A204.1 (cell line): Measurements from ENCODE around the gene GPS1.

Experiments
- FAIRE-seq: peaks from 2 replicates; lab custom pipeline; 2012; peaks lifted over from hg19 to GRCh38; lab: Jason Lieb, UNC

Gene GPS1

DNA sequence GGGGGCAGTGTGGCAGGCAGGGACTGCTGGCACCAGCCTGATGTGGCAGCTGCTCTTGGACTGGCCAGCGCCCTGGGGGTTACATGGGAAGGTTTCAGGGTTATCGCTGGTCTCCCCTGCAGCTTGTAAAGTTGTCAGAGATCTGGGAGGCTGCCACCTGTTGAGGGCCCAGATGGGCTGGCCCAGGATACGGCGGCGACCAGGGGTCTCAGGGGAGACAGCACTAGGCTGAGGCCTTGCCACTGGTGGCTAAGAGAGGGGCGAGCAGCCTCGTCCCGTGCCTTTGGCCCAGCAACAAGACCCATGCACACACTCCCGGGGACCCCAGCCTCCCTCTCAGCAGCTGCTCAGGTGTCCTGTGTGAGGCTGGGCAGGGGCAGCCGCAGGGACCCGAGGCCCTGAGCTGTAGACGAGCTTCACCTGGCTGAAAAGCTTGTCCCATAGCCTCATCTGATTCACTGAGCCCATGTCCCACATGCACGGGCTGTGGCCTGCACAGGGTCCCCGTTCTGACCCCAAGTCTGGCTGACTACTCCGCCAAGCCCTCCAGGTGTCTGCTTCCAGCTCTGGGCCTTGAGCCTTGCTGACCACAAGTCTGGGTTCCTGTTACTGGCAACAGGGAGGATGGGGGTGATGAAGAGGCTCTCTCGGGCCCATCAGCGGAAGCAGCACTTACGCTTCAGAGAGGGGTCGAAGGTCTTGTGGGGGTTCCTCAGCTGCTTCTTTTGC is 7.7 kb downstream of the GPS1 start:
- no peak for FAIRE-seq

DNA sequence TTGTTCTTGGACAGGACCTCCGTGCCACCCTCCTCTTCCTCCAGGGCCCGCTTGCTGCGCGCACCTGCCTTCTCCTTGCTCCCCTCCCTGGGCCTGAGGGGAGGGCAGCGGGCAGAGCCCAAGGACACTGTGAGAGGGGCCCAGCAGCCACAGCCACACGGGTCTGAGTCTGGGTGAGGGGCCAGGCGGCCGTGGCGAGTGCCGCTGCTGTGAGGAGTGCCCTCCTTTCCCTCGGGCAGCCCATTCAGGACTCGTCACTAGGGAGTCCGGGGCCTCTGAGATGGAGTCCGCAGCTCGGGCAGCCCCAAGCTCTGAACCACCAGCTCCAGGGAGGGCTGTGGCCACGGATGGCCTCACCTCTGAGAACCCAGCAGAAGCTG is 8.3 kb downstream of the GPS1 start:
- no peak for FAIRE-seq

DNA sequence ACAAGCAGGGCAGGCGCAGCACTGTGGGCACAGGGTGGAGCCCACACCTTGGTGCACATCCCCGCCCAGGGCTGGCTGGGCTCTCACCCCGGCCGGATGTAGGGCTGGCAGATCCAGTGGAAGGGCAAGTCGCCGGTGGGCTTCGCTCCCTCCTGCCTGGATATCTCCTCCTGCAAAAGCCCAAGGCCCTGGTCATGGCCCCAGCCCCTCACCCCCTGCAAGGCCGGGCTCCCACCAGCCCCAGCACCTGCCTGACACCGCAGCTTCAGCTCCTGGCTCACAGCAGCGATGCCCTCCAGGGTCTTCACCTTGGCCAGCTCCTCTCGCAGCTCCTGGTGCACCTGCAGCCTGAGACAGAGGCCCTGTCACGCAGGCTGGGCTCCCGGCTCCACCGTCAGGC is 8.9 kb downstream of the GPS1 start:
- FAIRE-seq, result no peak

DNA sequence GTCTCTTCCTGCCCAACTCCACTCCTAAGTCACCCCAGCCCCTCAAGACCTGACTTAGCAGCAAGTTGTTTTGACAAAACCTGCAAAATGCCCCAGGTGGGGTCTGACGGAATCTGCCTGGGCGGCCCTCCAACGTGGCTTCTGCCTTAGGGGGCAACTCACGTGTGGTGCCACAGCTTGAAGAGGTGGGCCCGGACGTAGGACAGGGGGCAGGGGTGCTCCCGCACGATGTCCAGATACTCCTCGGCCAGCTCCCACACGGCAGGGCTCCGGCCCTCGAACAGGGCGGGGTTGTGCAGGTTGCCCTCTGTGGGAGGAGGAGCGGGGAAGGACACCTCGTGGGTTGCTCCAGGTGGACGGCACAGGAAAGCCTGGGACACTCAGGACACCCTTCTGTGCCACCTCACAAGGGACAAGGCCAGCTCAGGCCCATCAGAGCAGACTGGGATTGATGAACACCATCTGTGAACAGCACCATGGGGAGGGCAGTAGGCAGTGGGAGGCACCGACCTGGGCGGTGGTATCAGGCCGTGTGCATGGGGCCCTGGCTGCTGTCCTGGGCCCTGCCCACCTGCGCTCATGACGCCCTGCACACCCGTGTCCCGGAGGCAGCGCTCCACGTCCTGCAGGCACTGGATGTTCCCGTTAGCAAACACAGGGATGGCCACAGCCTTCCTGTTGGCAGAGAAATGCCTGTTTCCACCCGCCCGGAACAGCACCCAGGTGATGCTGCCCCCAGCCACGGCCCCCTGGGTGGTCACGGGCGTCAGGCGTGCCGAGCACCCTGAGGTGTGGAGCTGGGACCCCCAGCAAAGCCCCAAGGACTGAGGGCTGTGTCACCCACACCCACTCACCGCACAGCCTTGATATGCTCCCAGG is 9.6 kb downstream of the GPS1 start:
- no peak for FAIRE-seq

DNA sequence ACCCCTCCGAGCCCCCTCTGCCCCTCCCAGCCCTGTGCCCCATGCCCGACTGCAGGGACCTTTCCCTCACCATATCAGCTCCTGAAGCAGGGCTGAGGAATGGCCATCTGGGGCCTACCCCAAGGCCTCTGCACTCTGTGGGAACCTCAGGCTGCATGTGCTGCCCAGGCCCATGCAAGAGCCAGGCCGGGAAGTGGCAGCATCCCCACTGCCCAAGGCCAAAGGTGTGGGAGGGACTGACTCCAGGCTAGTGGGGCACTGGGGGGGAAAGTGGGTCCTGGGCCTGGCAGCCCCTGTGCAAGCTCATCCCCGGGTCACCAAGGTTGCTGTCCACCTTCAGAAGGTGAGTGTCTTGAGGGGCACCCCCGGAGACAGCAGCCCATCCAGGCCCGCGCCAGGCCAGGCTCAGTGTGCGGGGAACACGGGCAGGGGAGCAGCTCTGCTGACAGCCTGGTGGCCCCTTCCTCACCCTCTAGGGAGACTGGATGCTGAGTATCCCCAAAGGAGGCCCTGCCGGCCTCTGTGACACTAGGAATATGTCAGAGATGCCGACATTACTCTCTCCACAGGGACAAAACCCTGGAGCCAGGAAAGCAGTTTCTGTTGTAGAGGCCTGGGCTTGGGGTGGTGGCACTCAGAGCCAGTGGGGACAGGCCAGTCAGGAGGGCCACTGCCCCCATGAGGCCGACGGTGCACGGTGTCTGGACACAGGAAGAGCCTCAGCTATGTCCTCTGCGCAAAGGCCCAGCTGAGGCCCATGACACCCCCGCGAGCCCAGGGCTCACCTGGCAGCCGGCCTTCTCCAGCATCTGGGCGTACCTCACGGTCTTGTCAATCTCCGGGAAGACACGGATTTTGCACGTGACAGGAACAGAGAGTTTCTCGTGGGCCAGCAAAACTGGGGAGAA is 10.6 kb downstream of the GPS1 start:
- no peak for FAIRE-seq

DNA sequence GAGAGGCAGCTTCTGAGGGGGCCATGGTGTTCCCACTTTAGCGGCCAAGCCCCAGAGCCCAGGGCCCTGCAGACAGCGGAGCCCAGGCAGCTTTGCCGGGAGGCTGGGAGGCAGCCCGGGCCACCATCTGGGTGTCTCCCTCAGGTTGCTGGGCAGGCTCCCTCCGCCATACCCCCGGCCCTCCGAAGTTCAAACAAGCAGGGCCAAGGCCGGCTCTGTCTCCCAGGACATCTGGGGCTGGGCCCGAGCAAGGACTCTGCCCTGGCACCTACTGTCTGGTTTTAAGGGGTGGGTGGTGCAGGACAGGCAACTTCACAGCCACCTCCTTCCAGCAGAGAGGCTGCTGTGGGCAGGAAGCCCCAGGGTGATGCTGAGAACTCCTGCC is 11.3 kb downstream of the GPS1 start:
- FAIRE-seq, result no peak

DNA sequence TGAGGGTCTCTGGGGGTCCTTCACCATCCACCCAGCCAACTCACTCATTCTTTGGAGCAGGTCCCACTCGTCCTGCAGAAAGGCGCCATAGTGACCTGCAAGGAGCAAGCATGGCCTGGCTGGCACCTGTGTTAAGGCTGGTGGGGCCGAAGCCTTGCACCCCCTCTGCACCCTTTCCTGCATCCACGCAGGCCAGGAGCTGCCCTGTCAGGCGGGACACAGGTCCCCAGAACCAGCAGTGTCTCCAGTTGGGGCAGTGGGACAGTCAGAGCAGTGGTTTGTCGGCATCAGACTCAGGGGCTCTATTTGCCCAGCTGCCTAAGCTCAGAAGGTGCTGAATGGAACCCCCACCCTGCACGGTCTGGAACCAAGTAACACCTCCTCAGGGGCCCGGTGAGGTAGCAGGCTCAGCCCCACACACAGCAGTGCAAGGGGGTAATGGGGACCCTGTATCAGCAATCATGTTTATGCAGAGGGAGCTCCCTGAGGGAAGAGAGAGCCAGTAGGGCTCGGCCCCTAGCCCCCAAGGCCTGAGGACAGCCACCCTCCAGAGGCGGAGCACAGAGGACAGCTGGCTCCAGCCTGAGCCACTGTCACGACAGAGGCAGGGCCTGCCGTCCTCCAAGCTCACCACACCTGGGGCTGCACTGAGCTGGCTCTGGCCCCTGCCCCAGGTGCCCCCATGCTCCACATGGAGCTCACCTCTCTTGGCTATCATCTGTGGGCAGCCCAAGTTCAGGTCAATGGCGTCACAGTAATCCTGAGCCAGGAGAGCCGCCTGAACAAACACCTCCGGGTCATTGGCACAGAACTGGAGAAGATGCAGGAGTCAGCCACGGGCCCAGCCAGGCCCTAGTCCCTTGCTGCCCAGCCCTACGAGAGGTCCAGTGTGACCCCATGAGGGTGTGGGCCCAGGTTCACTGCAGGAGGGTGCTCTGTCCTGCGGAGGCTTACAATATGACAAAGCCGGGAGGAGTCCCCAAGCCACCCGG is 12.0 kb downstream of the GPS1 start:
- FAIRE-seq, result no peak

DNA sequence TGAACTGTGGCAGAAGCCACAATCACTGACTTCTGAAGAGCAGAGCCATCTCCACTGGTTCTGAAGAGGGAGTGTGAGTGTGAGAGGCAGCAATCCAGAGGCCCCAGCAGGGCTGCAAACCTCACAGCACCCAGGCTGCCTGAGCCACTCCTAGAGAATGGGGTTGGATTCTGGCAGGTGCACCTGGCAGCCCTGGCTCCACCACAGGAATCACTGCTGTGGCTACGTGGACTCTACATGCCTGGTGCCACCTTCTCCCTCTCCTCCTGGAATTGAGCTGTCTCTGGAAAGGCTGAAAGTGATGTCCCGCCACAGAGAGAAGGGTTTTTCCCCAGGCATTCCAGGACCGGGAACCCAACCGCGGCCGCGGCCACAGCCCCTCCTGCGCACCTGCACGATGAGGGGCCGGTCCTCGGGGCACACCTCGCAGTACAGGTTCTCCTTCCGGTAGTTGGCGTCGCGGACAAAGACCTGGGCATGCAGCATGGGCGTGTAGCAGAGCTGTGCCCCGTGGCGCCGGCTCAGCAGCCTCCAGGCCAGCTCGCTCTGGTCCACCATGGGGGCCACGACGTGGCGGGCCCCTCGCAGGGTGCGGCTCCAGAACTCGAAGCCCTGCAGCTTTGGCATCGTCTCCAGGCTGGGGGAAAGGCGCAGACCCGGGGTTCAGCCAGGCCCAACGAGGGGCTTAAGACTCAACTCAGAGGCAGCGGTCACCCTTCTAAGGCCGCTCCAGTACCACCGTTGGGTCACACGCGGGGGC is 12.9 kb downstream of the GPS1 start:
- FAIRE-seq, result no peak

DNA sequence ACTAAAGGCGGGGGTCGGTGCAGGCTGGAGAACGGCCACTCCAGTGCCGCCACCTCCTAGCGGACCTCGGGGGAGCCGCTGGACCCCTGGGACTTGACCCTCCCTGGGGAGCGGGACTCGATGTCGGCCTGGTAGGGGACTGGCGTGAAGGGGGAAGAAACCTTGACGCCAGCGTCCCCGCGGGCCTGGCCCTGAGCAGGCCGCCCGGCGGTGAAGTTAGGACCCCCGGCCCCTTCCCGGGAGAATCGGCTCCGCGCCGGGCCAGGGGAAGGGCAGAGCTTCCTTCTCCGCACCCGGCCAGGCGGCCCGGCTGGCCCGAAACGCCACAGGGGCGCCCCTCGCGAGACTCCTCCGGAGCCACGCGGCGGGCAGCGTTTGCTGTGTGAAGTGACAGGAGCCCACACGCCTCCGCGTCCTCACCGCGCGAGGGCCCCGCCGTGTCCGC is 13.5 kb downstream of the GPS1 start:
- FAIRE-seq, result no peak

DNA sequence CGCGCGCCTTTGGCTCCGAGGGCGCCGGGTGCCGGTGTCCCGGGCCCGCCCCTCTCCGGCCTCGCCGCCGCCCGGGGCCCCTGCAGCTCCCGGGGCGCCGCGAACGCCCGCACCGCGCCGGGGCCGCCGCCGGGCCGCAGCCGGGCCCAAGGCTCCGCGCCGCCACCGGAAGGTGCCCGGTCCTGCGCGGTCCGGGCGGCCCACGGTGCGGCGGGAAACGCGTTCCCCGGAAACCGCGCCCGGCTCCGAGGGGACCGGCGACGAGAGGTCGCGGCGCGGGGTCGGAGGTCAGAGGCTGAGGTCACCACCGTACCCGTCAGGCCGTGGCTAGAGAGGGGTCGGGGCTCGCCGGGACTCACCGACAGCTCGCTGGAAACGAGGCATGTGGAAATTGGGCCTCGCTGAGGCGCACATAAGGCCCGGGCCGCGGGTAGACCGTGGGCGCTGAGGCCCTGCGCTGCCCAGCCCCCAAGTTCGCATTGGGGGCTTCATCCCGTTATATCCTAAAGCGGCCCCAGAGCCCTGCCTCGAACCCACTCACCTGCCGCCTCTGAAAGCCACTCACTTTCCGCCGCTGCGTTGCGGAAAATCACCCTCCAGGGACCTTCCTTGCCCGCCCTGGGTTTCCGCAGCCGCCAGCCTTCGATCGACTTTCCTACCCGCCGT is 14.1 kb downstream of the GPS1 start, which contains the start of gene DUS1L:
DUS1L (minus strand) TSS at position 167 of the 666 bp plus-strand sequence. CDS start 745 bp downstream, outside the sequence.
- FAIRE-seq, result no peak

DNA sequence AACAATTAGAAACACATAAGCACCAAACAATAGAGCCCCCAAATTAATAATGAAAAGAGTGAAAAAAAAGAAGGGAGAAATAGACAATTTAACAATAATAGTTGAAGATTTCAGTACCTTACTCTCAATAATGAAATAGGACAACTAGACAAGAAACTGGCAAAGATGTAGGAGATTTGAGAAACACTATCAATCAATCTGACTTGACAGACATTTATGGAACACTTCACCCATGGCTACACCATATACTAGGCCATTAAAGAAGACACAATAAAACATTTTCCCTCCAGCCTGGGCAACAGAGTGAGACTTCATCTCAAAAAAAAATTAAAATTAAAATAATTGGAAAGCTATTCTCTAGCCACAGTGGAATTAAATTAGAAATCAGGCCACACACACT is 18.9 kb downstream of the GPS1 start:
- FAIRE-seq, result no peak

DNA sequence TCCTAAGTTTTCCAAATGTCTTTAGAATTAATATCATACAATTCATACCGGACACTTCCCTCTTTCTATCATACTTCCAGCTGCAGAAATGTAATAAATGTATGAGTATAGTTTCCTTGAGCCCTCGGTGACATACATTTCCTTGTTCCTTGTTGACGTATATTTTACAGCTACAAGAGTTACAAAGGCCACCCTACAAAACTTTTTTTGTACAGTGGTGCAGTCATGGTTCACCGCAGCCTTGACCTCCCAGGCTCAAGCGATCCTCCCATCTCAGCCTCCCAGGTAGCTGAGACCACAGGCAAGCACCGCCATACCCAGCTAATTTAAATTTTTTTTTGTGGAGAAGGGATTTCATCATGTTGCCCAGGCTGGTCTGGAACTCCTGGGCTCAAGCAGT is 21.1 kb downstream of the GPS1 start:
- FAIRE-seq, result no peak

DNA sequence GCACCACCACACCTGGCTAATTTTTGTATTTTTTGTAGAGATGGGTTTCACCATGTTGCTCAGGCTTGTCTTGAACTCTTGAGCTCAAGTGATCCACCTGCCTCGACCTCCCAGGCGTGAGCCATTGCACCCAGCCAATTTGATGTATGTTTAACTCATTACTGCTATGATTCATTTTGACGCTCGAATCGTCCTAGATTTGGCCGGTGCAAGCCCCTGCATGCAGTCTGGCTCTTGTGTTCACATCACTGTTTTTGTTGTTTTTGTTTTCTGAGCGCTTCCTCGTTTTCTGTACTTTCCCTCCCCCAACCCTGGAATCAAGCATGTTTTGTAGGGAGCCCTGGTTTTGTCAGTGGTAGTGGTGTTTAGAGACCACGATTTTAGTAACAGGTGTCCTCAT is 21.7 kb downstream of the GPS1 start:
- FAIRE-seq, result no peak

DNA sequence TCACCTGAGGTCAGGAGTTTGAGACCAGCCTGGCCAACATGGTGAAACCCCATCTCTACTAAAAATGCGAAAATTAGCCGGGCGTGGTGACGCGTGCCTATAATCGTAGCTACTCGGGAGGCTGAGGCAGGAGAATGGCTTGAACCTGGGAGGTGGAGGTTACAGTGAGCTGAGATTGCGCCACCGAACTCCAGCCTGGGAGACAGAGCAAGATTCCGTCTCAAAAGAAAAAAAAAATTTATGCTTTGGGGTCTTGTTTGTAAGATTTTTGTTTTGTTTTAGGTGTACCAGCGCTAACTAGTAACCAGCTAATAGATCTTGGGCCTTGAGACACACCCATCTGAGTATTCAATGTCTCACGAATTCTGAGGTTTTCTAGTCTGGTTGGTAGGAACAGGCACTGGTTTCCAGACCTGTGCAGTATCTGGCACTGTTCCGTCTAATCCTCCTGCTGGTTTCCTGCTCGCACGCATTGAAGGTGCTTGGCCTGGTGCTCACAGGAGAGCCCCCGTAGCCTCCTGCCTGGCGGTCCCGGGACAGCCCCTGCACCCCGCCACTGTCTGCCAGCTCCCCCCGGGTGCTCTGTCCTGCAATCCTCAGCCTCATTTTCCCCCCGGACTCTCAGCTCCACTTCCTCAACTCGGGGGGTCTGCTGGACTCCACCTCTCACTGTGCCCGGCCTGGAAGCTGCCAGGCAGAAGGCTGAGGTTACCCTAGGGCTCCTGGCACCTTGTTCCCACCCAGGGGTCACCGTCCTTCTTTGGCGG is 24.5 kb downstream of the GPS1 start:
- FAIRE-seq, result no peak

DNA sequence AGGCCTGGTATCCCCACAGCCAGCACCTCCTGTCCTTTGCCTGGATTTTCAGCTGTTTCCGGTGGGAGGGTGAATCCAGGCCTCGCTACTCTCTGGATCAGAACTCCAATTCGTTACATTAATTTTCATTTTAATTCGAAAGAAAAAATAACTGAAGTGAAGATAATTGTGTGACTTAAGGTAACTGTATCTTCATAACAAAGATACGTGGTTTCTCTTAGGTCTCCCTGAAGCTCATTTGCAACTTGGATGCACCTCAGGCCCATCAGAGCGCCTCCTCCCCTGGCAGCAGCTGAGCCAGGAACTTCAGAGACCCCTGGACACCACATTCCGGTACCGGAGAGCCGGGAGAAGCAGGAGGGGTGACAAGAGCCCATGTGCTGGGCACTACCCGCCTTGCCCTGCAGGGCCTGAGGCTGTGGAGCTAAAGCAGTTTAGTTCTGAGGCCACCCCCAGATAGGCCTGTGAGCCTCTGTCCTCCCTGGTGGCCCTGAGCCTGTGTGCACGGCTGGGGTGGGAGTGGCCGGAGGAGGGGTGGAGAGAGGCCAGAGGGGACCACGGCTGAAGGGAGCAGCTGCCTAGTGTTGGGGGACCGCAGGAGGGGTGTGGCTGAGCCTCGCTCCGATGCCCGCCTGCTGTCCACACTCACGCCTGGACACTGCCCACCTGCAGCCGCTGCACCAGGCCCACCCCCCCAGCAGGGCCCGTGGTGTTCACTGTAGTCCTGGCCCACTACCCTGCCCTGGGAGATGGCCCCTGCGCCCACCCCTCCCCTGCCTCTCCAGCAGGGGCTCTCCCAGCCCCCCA is 25.3 kb downstream of the GPS1 start:
- FAIRE-seq, result no peak

DNA sequence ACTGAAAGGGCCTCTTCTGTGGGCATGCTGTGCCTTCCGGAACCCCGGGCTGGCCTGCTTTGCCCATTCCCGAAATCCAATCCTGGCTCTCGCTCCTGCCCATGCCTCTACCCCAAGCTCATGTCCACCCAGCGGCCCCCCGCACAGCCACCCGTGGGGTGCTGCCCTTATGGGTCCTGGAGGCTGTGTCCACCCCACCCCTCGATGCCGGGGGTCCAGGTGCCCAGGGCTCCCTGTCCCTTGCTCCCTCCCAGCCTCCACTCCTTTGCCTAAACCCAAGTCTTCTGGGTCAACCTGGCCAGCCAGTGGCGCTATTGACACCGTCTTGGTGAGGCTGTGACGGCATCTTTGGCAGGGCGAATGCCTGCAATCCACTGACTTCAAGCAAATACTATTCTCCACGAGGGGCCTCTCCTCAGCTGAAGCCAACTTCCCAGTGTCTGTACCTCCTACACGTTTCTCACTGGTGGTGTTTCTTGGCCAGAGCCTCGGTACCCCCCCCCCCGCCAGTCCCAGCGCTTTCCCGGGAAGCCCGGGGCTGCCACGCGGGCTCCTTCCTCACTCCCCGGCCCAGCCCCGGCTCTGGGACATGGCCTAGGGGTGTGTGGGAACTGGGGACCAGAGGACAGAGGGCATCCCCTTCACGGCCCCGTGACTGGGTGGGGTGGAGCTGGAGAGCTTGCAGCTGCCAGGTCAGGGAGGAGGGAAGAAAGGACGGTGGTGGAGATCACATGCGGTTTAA is 26.1 kb downstream of the GPS1 start:
- no peak for FAIRE-seq

DNA sequence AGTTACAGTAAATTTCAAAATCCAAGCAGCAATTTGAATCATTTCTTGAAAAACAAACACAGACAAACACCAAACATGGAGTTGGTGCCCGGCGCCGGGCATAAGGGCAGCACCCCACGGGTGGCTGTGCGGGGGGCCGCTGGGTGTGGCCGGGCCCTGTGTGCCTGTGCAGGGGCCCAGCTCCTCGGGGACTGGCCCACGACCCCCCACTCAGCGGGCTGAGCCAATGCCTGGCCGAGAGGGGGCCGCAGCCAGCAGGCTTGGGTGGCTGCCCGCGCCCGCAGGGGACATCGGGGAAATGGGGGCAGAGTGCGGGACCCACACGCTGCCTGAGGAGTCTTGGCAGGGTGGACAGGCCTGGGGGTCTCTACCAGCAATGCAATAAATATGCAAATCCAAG is 26.7 kb downstream of the GPS1 start:
- no peak for FAIRE-seq
